Duodenal mucosa (tissue), 2 donors: ENCODE data around the gene SLC6A7.

Experiments
- H3K27ac ChIP-seq: one replicate; pipeline ENCODE4 v1.7.0; 2013; ENCODE audit warnings: low read depth, low read length
- H3K27me3 ChIP-seq, 2 donors: one replicate each; pipeline ENCODE4 v1.7.0; 2013; ENCODE audit warnings: low read length in 2 of 2, control low read depth in 1 of 2; ENCODE audit not compliant: insufficient read depth in 2 of 2, control insufficient read depth in 1 of 2
- H3K36me3 ChIP-seq, 2 donors: one replicate each; pipeline ENCODE4 v1.7.0; 2013; ENCODE audit warnings: low read length in 2 of 2, control low read depth in 1 of 2; ENCODE audit not compliant: insufficient read depth in 2 of 2, control insufficient read depth in 1 of 2
- H3K4me1 ChIP-seq, 2 donors: one replicate each; pipeline ENCODE4 v1.7.0; 2013; ENCODE audit warnings: low read length in 2 of 2, control low read depth in 1 of 2; ENCODE audit not compliant: insufficient read depth in 2 of 2, control insufficient read depth in 1 of 2
- H3K4me3 ChIP-seq, 2 donors: one replicate each; pipeline ENCODE4 v1.7.0; 2013; ENCODE audit warnings: low read length in 2 of 2, low read depth in 1 of 2
- H3K9ac ChIP-seq, 2 donors: one replicate each; pipeline ENCODE4 v1.7.0; 2013; ENCODE audit warnings: low read length in 2 of 2, low read depth in 1 of 2
- H3K9me3 ChIP-seq, 2 donors: one replicate each; pipeline ENCODE4 v1.7.0; 2013; ENCODE audit warnings: low read length in 2 of 2, control low read depth in 1 of 2; ENCODE audit not compliant: control insufficient read depth in 1 of 2

Gene SLC6A7

DNA sequence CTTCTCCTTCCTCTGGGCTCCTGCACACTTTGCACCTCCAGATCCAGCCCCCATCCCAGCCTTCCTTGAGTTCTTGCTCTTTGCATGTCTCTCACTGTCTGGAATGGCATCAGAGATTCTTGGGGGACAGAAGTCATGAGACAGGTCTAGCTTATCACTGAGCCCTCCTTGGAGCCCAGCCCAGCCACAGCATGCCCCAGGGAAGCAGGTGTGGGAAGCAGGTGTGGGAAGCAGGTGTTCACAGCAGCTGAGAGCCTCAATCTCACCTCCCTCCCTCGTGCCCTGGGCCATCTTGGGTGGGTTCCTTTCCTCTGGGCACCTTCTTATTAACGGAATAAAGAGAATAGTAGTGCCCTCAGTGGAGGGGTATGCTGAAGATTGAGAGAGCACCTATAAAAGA is 27.2 kb downstream of the SLC6A7 start:
- Histone ChIP-seq H3K27me3 (no peaks in the 10 kb centered on the region), H3K9ac (peak overlapping the region in 1 of 2 donors; percentile 60), H3K4me3 (no peak overlapping the region), H3K36me3 (no peaks in the 10 kb centered on the region), H3K9me3 (no peaks in the 10 kb centered on the region), H3K27ac (no peak overlapping the region), H3K4me1 (peaks cover 20 to 33% of the 10 kb centered on the region in 2 donors)

DNA sequence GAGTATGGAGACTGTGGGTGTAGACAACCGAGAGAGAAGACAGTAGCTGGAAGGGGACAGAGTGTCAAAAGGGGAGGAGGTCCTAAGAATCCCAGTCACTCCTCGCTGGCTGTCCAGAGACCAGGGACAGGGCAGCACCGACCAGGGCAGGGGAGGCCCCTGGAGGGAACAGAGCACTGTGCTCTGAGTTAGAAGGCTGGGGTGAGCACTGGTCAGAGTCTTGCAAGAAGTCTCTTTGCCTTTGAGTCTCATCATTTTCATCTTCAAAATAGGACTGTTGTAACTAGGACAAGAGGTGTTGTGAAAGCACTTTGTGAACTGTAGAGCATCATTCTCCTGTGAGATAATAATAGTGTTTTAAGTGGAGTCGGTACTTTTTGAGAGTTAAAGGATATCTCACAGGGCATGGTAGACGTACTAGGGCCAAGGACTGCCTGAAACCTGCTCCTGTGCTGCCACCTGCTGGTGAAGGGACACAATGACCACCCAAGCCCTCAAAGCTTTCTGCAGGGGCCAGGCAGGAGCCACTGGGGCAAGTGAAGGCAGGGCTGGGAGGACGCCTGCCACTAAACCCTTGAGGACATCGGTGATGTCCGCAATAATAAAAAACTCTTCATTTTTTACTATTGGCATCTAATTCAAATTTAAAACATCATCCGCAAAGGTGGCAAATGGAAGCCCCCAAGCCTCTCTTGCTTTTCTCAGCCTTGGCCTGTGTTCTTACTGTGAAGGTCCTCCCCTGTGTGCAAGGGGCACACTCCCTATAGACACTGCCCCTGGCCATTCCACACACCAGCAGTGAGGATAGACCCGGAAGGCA is 28.2 kb downstream of the SLC6A7 start:
- Histone ChIP-seq H3K27ac (no peak overlapping the region), H3K9ac (peak overlapping the region in 1 of 2 donors; percentile 60)

DNA sequence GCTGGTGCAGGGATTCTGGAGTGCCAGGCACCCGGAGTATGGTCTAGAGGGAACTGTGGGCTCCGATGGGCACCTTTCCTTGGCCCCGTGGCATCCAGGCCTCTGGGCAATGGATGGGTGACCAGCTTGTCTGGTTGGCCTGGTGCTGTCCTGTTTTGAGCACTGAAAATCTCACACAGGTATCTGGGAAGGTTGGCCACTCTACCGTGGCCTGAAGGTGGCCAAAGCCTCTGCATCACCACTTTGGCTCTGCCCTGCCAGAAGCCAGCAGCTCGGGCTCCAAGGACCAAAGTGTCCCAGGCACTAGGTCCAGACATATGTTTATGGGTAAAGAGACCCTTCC is 28.8 kb downstream of the SLC6A7 start:
- no peak overlapping the region for H3K9ac ChIP-seq
- H3K9me3 ChIP-seq: no peaks in the 10 kb centered on the region
- no peak overlapping the region for H3K4me3 ChIP-seq
- H3K27ac ChIP-seq: no peak overlapping the region
- no peaks in the 10 kb centered on the region for H3K27me3 ChIP-seq
- H3K36me3 ChIP-seq: no peaks in the 10 kb centered on the region
- peaks cover 19 to 33% of the 10 kb centered on the region in 2 donors for H3K4me1 ChIP-seq

More for the DNA sequence above, 28.2 kb downstream of the SLC6A7 start:
- H3K27me3 ChIP-seq: no peaks in the 10 kb centered on the region
- no peaks in the 10 kb centered on the region for H3K9me3 ChIP-seq
- H3K36me3 ChIP-seq: no peaks in the 10 kb centered on the region
- H3K4me1 ChIP-seq: peaks cover 19 to 33% of the 10 kb centered on the region in 2 donors
- no peak overlapping the region for H3K4me3 ChIP-seq

DNA sequence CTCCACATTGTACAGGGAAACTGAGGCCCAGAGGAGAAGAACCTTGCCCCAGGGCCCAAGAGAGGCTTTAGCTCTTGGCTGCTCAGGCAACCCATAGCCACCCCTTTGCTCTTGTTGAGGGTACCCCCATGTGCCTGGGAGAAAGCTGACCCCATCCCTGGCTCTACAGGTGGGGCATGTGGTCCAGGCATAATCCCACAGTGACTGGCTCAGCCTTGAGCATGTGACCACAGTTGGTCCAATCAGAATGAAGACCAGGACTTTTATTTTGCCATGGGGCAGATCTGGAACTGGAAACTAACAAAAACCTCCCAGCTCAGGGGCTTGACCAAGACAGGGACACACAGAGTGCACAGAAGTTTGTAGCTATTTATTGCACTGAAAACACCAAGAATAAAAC is 29.3 kb downstream of the SLC6A7 start:
- no peak overlapping the region for H3K27ac ChIP-seq
- no peaks in the 10 kb centered on the region for H3K36me3 ChIP-seq
- H3K4me1 ChIP-seq: peaks cover 19 to 31% of the 10 kb centered on the region in 2 donors
- no peaks in the 10 kb centered on the region for H3K27me3 ChIP-seq
- no peaks in the 10 kb centered on the region for H3K9me3 ChIP-seq
- H3K9ac ChIP-seq: no peak overlapping the region
- H3K4me3 ChIP-seq: no peak overlapping the region

DNA sequence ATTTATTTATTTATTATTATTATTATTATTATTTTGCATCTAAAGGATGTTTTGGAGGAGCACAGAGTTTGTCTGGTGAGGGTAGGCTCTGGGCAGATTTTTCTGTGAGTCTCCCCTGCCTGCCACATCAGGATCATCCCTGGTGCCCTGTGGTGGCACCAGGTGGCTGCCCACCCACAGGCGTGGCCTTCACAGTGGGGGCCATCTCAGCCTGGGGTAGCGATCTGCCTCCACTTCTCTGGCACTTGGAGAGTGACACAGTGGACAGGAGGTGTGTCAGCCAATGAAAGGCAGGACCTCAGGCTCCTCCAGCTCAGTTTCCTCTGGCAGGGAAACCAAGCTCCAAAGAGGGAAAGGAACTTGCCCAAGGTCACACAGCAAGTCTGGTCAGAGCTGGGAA is 30.0 kb downstream of the SLC6A7 start:
- no peaks in the 10 kb centered on the region for H3K36me3 ChIP-seq
- no peak overlapping the region for H3K4me3 ChIP-seq
- no peaks in the 10 kb centered on the region for H3K27me3 ChIP-seq
- H3K9ac ChIP-seq: no peak overlapping the region
- H3K27ac ChIP-seq: no peak overlapping the region
- H3K9me3 ChIP-seq: no peaks in the 10 kb centered on the region
- H3K4me1 ChIP-seq: peaks cover 19 to 29% of the 10 kb centered on the region in 2 donors

DNA sequence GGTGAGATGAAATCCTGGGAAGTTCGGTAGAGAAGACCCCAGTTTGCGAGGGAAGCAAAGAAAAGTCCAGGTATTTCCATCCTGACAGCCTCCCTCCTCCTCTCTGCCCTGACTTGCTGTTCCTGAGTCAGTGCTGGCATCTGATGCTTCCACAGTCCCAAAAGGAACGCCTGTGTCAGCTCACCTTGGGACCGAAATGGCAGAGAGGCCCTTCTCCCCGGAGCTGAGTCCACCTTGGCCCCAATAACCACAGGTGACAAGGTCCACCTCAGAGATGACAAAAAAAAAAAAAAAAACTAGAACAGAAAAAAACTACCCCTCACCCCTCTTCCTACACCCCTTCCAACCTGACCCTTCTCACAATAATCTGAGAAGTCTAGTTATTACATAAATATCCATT is 31.6 kb downstream of the SLC6A7 start:
- H3K4me1 ChIP-seq: peaks cover 16 to 17% of the 10 kb centered on the region in 2 donors
- no peak overlapping the region for H3K4me3 ChIP-seq
- H3K27ac ChIP-seq: no peak overlapping the region
- no peaks in the 10 kb centered on the region for H3K9me3 ChIP-seq
- H3K27me3 ChIP-seq: no peaks in the 10 kb centered on the region
- H3K9ac ChIP-seq: no peak overlapping the region
- no peaks in the 10 kb centered on the region for H3K36me3 ChIP-seq

DNA sequence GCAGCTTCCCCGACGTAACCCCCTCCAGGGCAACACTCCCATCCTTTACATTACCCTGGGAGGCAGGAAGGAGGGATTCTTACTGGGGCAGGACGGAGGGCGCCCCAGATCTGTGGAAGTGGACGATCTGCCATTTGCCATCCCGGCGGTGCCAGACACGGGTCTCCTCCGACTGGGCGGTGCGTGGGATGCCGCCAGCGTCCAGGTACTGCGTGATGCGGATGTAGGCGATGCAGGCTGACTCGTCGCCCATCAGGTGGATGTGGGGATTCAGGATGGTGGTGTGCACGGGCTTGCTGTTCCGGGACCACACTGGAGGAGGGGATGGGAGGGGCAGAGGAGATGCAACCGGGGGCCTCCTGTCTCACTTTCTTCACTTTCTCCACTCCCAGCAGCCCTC is 33.0 kb downstream of the SLC6A7 start:
- no peaks in the 10 kb centered on the region for H3K36me3 ChIP-seq

DNA sequence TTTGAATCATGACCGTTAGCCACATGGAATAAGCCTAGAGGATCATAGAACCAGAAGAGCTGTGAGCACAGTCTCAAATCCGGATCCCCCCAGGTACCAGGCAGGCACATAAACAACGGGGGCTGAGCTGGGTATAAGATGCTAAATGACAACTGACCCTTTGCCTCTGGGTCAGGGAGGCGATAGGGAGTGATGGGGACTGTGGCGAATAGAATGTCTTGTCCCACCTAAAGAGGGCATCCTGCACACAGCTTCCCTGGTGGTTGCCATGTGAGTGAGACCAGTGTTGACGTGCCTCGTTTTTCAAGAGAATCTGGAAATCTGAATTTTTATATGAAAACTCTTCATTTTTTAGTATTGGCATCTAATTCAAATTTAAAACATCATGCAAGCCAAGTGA is 33.6 kb downstream of the SLC6A7 start:
- H3K9me3 ChIP-seq: no peaks in the 10 kb centered on the region
- no peaks in the 10 kb centered on the region for H3K4me1 ChIP-seq
- no peaks in the 10 kb centered on the region for H3K27me3 ChIP-seq
- H3K36me3 ChIP-seq: no peaks in the 10 kb centered on the region
- no peak overlapping the region for H3K27ac ChIP-seq
- no peak overlapping the region for H3K9ac ChIP-seq
- H3K4me3 ChIP-seq: no peak overlapping the region

More for the DNA sequence above, 33.0 kb downstream of the SLC6A7 start:
- Histone ChIP-seq H3K27me3 (no peaks in the 10 kb centered on the region), H3K4me1 (peaks cover 2% of the 10 kb centered on the region in 2 donors), H3K4me3 (no peak overlapping the region), H3K9ac (no peak overlapping the region), H3K9me3 (no peaks in the 10 kb centered on the region), H3K27ac (no peak overlapping the region)

DNA sequence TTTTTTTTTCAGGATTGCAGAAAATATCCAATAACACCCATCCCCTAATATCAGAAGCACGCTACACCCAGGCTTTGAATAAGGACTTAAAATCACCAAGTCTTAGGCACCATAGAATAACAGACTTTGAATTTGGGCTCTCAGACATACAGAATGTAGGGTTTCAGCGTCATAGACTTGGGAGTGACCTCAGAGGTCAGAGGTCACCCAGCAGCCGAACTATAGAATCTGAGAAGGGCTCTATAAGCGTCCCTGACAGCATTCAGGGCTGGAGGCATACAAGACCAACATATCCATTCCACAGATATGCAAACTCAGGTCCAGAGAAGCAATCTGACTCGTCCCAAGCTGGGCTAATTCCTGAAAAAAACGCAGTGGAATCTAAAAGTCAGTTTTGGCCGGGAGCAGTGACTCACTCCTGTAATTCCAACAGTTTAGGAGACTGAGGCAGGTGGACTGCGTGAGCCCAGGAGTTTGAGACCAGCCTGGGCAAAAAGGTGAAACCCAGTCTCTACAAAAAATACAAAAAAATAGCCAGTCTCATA is 34.7 kb downstream of the SLC6A7 start:
- Histone ChIP-seq H3K4me3 (no peak overlapping the region), H3K9ac (no peak overlapping the region), H3K9me3 (no peaks in the 10 kb centered on the region), H3K4me1 (no peaks in the 10 kb centered on the region), H3K27me3 (no peaks in the 10 kb centered on the region), H3K36me3 (no peaks in the 10 kb centered on the region), H3K27ac (no peak overlapping the region)

DNA sequence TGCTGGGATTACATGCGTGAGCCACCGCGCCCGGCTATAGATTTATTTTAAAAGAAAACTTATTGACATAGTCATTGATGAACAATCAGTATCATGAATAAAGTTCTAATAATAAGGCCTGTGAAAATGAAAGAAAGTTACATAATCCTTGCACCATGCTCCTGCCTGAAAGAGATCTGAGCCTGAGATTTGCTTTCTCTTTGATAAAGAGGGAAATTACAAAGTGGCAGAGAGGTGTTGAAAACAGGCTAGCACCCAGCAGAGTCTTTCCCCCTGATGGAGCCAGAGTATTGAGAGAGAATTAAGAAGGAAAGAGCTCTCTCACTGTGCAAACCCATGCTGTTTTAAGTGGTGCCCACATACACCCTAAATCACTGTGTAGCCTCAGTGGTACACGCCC is 37.2 kb downstream of the SLC6A7 start:
- Histone ChIP-seq H3K4me1 (no peaks in the 10 kb centered on the region), H3K27ac (no peak overlapping the region), H3K4me3 (no peak overlapping the region), H3K9me3 (no peaks in the 10 kb centered on the region), H3K36me3 (no peaks in the 10 kb centered on the region), H3K9ac (no peak overlapping the region), H3K27me3 (no peaks in the 10 kb centered on the region)
